HepG2 (cell line): ENCODE results near the gene ABCA13. TPM values are rescaled to one million over a fixed set of nuclear protein-coding genes. Genes with fewer than 3 reads are reported as not detected.

Experiments used
- ELF3 ChIP-seq: IDR thresholded peaks from 2 replicates; pipeline ENCODE4 v1.6.1; 2016; ENCODE audit warnings: missing genetic modification reagents, missing compliant biosample characterization
- ETV6 ChIP-seq: sonication (generic); formaldehyde crosslinking; conservative IDR thresholded peaks from 2 replicates; pipeline ENCODE4 v1.4.0; 2020; ENCODE audit warnings: missing genetic modification reagents
- FOXJ3 ChIP-seq: sonication (generic); formaldehyde crosslinking; IDR thresholded peaks from 2 replicates; pipeline ENCODE4 v1.4.0; 2020; ENCODE audit warnings: missing genetic modification reagents, mild to moderate bottlenecking, borderline replicate concordance
- HDAC1 ChIP-seq: sonication (generic); formaldehyde crosslinking; IDR thresholded peaks from 2 replicates; pipeline ENCODE4 v1.5.1; 2020; ENCODE audit warnings: mild to moderate bottlenecking, missing genetic modification reagents
- NFATC3 ChIP-seq: sonication (generic); formaldehyde crosslinking; IDR thresholded peaks from 2 replicates; pipeline ENCODE4 v1.5.1; 2020; ENCODE audit warnings: mild to moderate bottlenecking, missing genetic modification reagents
- PRMT3 ChIP-seq: sonication (generic); formaldehyde crosslinking; IDR thresholded peaks from 2 replicates; pipeline ENCODE4 v1.8.1; 2022; ENCODE audit warnings: low read depth, mild to moderate bottlenecking, moderate library complexity, missing genetic modification reagents, borderline replicate concordance
- RBAK ChIP-seq: sonication (generic); formaldehyde crosslinking; IDR thresholded peaks from 2 replicates; pipeline ENCODE4 v1.5.1; 2020; ENCODE audit warnings: mild to moderate bottlenecking, missing genetic modification reagents
- SMC3 ChIP-seq: IDR thresholded peaks from 2 replicates; pipeline ENCODE4 v1.6.1; 2011; ENCODE audit warnings: low read length, improper control_type of control experiment
- SOX6 ChIP-seq, 2 experiments: fragments of 450-650 bp in 1 of 2; sonication (generic) in 1 of 2; formaldehyde crosslinking in 1 of 2; IDR thresholded peaks; 2 replicates each; pipeline versions ENCODE4 v1.4.0 to v1.6.1; 2017 to 2020; ENCODE audit warnings: antibody characterized with exemption in 1 of 2, mild to moderate bottlenecking in 1 of 2, missing genetic modification reagents in 1 of 2
- TCF7 ChIP-seq: sonication (generic); IDR thresholded peaks from 2 replicates; pipeline ENCODE4 v1.6.1; 2016; ENCODE audit warnings: antibody characterized with exemption, low read depth
- ZKSCAN8 ChIP-seq: IDR thresholded peaks from 2 replicates; pipeline ENCODE4 v1.6.1; 2016; ENCODE audit warnings: borderline replicate concordance, missing genetic modification reagents, missing compliant biosample characterization
- ZNF136 ChIP-seq: sonication (generic); formaldehyde crosslinking; IDR thresholded peaks from 2 replicates; pipeline ENCODE4 v1.8.1; 2022; ENCODE audit warnings: low read depth, mild to moderate bottlenecking, moderate library complexity, missing genetic modification reagents
- ZNF446 ChIP-seq: sonication (generic); formaldehyde crosslinking; IDR thresholded peaks from 2 replicates; pipeline ENCODE4 v1.5.0; 2020; ENCODE audit warnings: mild to moderate bottlenecking, missing genetic modification reagents
- ZNF501 ChIP-seq: sonication (generic); formaldehyde crosslinking; IDR thresholded peaks from 2 replicates; pipeline ENCODE4 v1.5.1; 2020; ENCODE audit warnings: mild to moderate bottlenecking, moderate library complexity, missing genetic modification reagents
- ZNF512B ChIP-seq: sonication (generic); formaldehyde crosslinking; IDR thresholded peaks from 2 replicates; pipeline ENCODE4 v1.5.1; 2020; ENCODE audit warnings: missing genetic modification reagents, mild to moderate bottlenecking, borderline replicate concordance
- ZNF749 ChIP-seq: sonication (generic); formaldehyde crosslinking; IDR thresholded peaks from 2 replicates; pipeline ENCODE4 v1.8.0; 2022; ENCODE audit warnings: mild to moderate bottlenecking, missing genetic modification reagents, moderate library complexity, borderline replicate concordance
- ZNF800 ChIP-seq: sonication (generic); formaldehyde crosslinking; IDR thresholded peaks from 2 replicates; pipeline ENCODE4 v1.4.0; 2020; ENCODE audit warnings: missing genetic modification reagents
- ZNF850 ChIP-seq: sonication (generic); formaldehyde crosslinking; conservative IDR thresholded peaks from 2 replicates; pipeline ENCODE4 v1.9.0; 2021; ENCODE audit warnings: mild to moderate bottlenecking, missing genetic modification reagents
- ZSCAN9 ChIP-seq: IDR thresholded peaks from 2 replicates; pipeline ENCODE4 v1.6.1; 2016; ENCODE audit warnings: borderline replicate concordance
- polyA plus RNA-seq, 8 experiments: library from polyadenylated mRNA; depleted of rRNA in 3 of 8; stranded (reverse) in 7 of 8; unstranded in 1 of 8; fragments of >200 nt; fragmentation: Illumina TruSeq in 4 of 8; extraction: Trizol in 4 of 8; gene quantifications; 2 replicates each; pipeline versions ENCODE4 v1.2.1 to v1.2.3, GENCODE V29; 2011 to 2016; ENCODE audit warnings: low read depth in 4 of 8, missing spikeins in 1 of 8, mixed read lengths in 1 of 8; ENCODE audit not compliant: insufficient read depth in 1 of 8
- total RNA-seq, 5 experiments: library from RNA; depleted of rRNA; stranded (reverse); fragments of >200 nt; fragmentation: Illumina TruSeq; extraction: Trizol; gene quantifications; 2 replicates each; pipeline ENCODE4 v1.2.3, GENCODE V29; 2016; ENCODE audit warnings: low read depth in 1 of 5
- TF ChIP-seq, protein P1 (sequence below): sonication (generic); formaldehyde crosslinking; IDR thresholded peaks from 2 replicates; pipeline ENCODE4 v1.5.1; 2020; ENCODE audit warnings: mild to moderate bottlenecking, moderate library complexity, missing genetic modification reagents
- TF ChIP-seq, protein P2 (sequence below): sonication (generic); formaldehyde crosslinking; IDR thresholded peaks from 2 replicates; pipeline ENCODE4 v1.5.0; 2020; ENCODE audit warnings: mild to moderate bottlenecking, missing genetic modification reagents, borderline replicate concordance

The ABCA13 gene
- total and polyA plus RNA-seq, 2 of the 13 experiments (the other 11 are each of a cell fraction or from before 2014, with no cell fraction given), result 0.03 TPM; not detected in 1

DNA sequence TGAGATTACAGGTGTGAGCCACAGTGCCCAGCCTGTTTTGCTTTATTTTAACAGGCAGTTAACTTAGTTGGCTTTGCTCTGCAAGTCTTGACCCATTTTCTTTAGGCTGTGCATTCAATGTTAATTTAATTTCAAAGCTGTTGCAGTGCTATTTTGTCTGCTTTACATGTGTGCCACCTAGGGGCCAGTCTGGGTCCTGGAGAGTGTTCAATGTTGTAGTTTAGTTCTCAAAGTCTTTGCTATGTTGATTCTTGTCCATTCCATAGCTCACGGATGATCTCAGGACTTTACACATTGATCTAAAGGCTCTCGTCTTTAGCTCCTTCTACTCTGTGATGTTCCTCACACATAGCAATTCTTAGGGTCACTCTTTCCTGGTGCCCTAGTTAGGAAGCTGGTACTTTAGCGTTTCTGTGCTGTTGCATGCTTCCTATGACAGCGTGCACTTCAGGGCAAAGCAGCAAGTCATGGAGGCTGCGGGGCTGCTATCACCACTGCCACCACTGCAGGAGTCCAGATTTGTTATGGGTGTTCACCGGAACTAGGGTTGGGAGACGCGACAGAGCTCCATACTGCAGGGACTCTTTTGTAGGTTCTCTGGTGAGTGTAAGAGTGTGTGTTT lies 16.4 kb upstream of the ABCA13 start (continued):
- TF ChIP-seq ZNF512B (CRISPR knock-in tag) (no peak), SOX6 (IDR thresholded peaks at IDR 0.05) (no peak), SOX6 (CRISPR knock-in tag; IDR thresholded peaks at IDR 0.05) (peak; percentile 65; the same call in 1 of the 2 replicates), ELF3 (CRISPR knock-in tag) (peak; percentile 46; the same call in 1 of the 2 replicates), ZNF501 (no peak), FOXJ3 (CRISPR knock-in tag) (peak; percentile 32; the same call in 1 of the 2 replicates), PRMT3 (CRISPR knock-in tag) (no peak), ZKSCAN8 (CRISPR knock-in tag) (peak; percentile 47; the same call in 1 of the 2 replicates), NFATC3 (CRISPR knock-in tag) (no peak), ETV6 (CRISPR knock-in tag) (no peak), ZSCAN9 (CRISPR knock-in tag) (peak; percentile 53; the same call in 1 of the 2 replicates), RBAK (CRISPR knock-in tag) (no peak), ZNF749 (CRISPR knock-in tag) (no peak), ZNF136 (CRISPR knock-in tag) (no peak), ZNF850 (CRISPR knock-in tag) (no peak), HDAC1 (peak; percentile 41; the same call in 1 of the 2 replicates), SMC3 (peak; percentile 89), TCF7 (no peak), ZNF800 (0 out of 2 replicates have a peak, but pooled peaks have one; percentile 30), ZNF446 (CRISPR knock-in tag) (no peak)
- TF ChIP-seq, protein P1, sequence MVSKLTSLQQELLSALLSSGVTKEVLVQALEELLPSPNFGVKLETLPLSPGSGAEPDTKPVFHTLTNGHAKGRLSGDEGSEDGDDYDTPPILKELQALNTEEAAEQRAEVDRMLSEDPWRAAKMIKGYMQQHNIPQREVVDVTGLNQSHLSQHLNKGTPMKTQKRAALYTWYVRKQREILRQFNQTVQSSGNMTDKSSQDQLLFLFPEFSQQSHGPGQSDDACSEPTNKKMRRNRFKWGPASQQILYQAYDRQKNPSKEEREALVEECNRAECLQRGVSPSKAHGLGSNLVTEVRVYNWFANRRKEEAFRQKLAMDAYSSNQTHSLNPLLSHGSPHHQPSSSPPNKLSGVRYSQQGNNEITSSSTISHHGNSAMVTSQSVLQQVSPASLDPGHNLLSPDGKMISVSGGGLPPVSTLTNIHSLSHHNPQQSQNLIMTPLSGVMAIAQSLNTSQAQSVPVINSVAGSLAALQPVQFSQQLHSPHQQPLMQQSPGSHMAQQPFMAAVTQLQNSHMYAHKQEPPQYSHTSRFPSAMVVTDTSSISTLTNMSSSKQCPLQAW, result peak; percentile 51; the same call in 1 of the 2 replicates
- TF ChIP-seq, protein P2, sequence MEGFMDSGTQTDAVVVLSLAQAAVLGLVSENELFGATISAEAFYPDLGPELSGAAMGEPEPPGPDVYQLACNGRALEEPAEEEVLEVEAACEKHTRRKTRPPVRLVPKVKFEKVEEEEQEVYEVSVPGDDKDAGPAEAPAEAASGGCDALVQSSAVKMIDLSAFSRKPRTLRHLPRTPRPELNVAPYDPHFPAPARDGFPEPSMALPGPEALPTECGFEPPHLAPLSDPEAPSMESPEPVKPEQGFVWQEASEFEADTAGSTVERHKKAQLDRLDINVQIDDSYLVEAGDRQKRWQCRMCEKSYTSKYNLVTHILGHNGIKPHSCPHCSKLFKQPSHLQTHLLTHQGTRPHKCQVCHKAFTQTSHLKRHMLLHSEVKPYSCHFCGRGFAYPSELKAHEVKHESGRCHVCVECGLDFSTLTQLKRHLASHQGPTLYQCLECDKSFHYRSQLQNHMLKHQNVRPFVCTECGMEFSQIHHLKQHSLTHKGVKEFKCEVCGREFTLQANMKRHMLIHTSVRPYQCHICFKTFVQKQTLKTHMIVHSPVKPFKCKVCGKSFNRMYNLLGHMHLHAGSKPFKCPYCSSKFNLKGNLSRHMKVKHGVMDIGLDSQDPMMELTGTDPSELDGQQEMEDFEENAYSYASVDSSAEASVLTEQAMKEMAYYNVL (CRISPR knock-in tag), result 0 out of 2 replicates have a peak, but pooled peaks have one; percentile 58
